ENCODE measurements around the gene SH3TC1. TPM values are rescaled to one million over a fixed set of nuclear protein-coding genes. Genes with fewer than 3 reads are reported as not detected.
A peak's percentile ranks its signal among the peaks of the same experiment; 100 is the strongest.

The SH3TC1 gene
- total and polyA plus RNA-seq, 12 donors, result 1.5 to 58.7 (median 22.0) TPM

- no peaks in the 10 kb centered on the region for H3K36me3 ChIP-seq (replicated peaks in 1 of 2)
- H3K27me3 ChIP-seq, result no peaks in the 10 kb centered on the region
- peaks cover 0 to 27% of the 10 kb centered on the region in 2 donors for H3K4me1 ChIP-seq (replicated peaks in 1 of 2)
- TF ChIP-seq CTCF (IDR thresholded peaks at IDR 0.05) (no peak), POLR2A (IDR thresholded peaks at IDR 0.05) (no peak)
- intact Hi-C loops (cut with DNase I), result no loop called here
- H3K9me3 ChIP-seq (replicated peaks in 1 of 3), result no peaks in the 10 kb centered on the region
- 68 to 86% (median 80%) methylated on average over 12 to 21 of the region's 21 CpGs for WGBS, 4 donors
- H3K27ac ChIP-seq, result no peak overlapping the region
- peak overlapping the region in 1 of 4 donors; percentile 49 for H3K4me3 ChIP-seq
- DNase-seq, result no peak
Observed at GRCh38 chr4:8202108-8203051, 3.3 kb downstream of the SH3TC1 start.

GRCh38 chr4:8203052-8203401, 3.9 kb downstream of the SH3TC1 start:
- Histone ChIP-seq H3K4me3 (no peak overlapping the region), H3K9me3 (replicated peaks in 1 of 3) (no peaks in the 10 kb centered on the region), H3K4me1 (replicated peaks in 1 of 2) (peaks cover 0 to 26% of the 10 kb centered on the region in 2 donors), H3K27me3 (no peaks in the 10 kb centered on the region), H3K27ac (no peak overlapping the region), H3K36me3 (replicated peaks in 1 of 2) (no peaks in the 10 kb centered on the region)
- TF ChIP-seq POLR2A (IDR thresholded peaks at IDR 0.05), result no peak
- TF ChIP-seq CTCF (IDR thresholded peaks at IDR 0.05), result no peak
- 69 to 84% (median 79%) methylated on average over 7 of the region's 7 CpGs for WGBS, 4 donors
- DNase-seq, result no peak
- intact Hi-C loops (cut with DNase I), result no loop called here

GRCh38 chr4:8203817-8204216, 4.7 kb downstream of the SH3TC1 start:
- intact Hi-C loops (cut with DNase I), result no loop called here
- Histone ChIP-seq H3K27me3 (no peaks in the 10 kb centered on the region), H3K9me3 (replicated peaks in 1 of 3) (no peaks in the 10 kb centered on the region), H3K27ac (no peak overlapping the region), H3K36me3 (replicated peaks in 1 of 2) (peaks cover 0 to under 1% of the 10 kb centered on the region in 2 donors), H3K4me3 (no peak overlapping the region), H3K4me1 (replicated peaks in 1 of 2) (peaks cover 0 to 18% of the 10 kb centered on the region in 2 donors)
- TF ChIP-seq CTCF (IDR thresholded peaks at IDR 0.05) (no peak), POLR2A (IDR thresholded peaks at IDR 0.05) (no peak)
- 86 to 100% (median 93%) methylated on average over 1 to 10 of the region's 10 CpGs for WGBS, 4 donors
- no peak for DNase-seq

GRCh38 chr4:8204576-8205227, 5.6 kb downstream of the SH3TC1 start:
- 84 to 91% (median 91%) methylated on average over 15 to 31 of the region's 31 CpGs for WGBS, 4 donors

More at GRCh38 chr4:8204576-8205227, 5.6 kb downstream of the SH3TC1 start:
- TF ChIP-seq POLR2A (IDR thresholded peaks at IDR 0.05) (no peak), CTCF (IDR thresholded peaks at IDR 0.05) (no peak)
- H3K36me3 ChIP-seq (replicated peaks in 1 of 2), result peaks cover 0 to 7% of the 10 kb centered on the region in 2 donors
- no peak overlapping the region for H3K27ac ChIP-seq
- intact Hi-C loops (cut with DNase I), result no loop called here
- no peak overlapping the region for H3K4me3 ChIP-seq
- no peak for DNase-seq
- H3K4me1 ChIP-seq (replicated peaks in 1 of 2), result peaks cover 0 to 9% of the 10 kb centered on the region in 2 donors
- H3K9me3 ChIP-seq (replicated peaks in 1 of 3), result no peaks in the 10 kb centered on the region
- H3K27me3 ChIP-seq, result no peaks in the 10 kb centered on the region

All from adrenal gland (tissue), 12 donors.